ENCODE results near the gene ADK. TPM values are rescaled to one million over a fixed set of nuclear protein-coding genes. Genes with fewer than 3 reads are reported as not detected.

The ADK gene
- total and polyA plus RNA-seq, 2 of the 13 experiments (the other 11 are each of a cell fraction or from before 2014, with no cell fraction given): 48.6 to 79.1 TPM

DNA sequence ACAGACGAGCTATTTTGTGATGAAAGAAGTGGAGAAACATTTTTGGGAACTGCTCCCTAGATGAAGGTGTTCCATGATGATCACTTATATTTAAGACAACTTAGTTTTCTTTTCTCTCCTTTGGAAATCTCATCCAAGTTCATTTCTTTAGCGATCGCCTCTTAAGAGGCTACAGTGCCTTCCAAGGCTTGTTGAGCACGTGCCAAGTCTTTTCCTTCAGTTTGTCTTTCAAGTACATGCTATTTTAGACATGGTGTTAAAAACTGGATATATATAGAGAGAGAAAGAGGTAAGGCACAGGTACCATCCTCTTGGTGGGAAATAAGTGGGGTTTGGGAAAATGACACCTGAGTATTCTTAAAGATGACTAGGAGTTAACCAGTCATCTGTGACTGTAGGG lies 2.7 kb downstream of the ADK start (continued):
- no peak for TF ChIP-seq SOX6 (IDR thresholded peaks at IDR 0.05)
- TF ChIP-seq SOX6 (CRISPR knock-in tag; IDR thresholded peaks at IDR 0.05): no peak
- TF ChIP-seq, protein P1, sequence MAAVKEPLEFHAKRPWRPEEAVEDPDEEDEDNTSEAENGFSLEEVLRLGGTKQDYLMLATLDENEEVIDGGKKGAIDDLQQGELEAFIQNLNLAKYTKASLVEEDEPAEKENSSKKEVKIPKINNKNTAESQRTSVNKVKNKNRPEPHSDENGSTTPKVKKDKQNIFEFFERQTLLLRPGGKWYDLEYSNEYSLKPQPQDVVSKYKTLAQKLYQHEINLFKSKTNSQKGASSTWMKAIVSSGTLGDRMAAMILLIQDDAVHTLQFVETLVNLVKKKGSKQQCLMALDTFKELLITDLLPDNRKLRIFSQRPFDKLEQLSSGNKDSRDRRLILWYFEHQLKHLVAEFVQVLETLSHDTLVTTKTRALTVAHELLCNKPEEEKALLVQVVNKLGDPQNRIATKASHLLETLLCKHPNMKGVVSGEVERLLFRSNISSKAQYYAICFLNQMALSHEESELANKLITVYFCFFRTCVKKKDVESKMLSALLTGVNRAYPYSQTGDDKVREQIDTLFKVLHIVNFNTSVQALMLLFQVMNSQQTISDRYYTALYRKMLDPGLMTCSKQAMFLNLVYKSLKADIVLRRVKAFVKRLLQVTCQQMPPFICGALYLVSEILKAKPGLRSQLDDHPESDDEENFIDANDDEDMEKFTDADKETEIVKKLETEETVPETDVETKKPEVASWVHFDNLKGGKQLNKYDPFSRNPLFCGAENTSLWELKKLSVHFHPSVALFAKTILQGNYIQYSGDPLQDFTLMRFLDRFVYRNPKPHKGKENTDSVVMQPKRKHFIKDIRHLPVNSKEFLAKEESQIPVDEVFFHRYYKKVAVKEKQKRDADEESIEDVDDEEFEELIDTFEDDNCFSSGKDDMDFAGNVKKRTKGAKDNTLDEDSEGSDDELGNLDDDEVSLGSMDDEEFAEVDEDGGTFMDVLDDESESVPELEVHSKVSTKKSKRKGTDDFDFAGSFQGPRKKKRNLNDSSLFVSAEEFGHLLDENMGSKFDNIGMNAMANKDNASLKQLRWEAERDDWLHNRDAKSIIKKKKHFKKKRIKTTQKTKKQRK (IDR thresholded peaks at IDR 0.05; ENCODE audit: low read length): no peak
- TF ChIP-seq ZNF605 (CRISPR knock-in tag; IDR thresholded peaks at IDR 0.05): no peak
- TF ChIP-seq TCF12 (IDR thresholded peaks at IDR 0.05): no peak
- TF ChIP-seq TCF12 (CRISPR knock-in tag; IDR thresholded peaks at IDR 0.05): no peak

DNA sequence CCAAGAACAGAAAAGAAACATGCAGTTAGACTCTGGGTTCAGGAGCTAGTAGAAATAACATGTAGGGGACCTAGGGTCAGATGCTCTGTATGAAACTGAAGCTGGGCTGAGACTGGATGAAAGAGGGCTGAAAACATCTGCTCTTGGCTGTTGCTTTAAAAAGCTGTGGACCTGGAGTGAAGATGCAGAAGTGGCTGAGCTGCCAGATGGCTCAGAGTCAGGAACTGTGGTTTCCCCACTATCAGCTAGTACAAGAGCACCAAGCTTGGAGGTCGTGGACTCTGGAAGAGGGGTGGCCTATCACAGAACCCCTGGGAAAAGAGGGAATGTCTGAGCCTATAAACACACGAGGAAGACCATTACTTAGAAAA lies 5.9 kb downstream of the ADK start:
- ATAC-seq: no peak
- no peak for TF ChIP-seq ZBTB8A (CRISPR knock-in tag; IDR thresholded peaks at IDR 0.05; ENCODE audit: borderline replicate concordance, low read depth)
- no peak for TF ChIP-seq ZNF180 (CRISPR knock-in tag; IDR thresholded peaks at IDR 0.05; ENCODE audit: borderline replicate concordance, low read depth)
- TF ChIP-seq MYC (CRISPR knock-in tag; IDR thresholded peaks at IDR 0.05; ENCODE audit: borderline replicate concordance): no peak
- TF ChIP-seq PAWR (CRISPR knock-in tag; IDR thresholded peaks at IDR 0.05; ENCODE audit: borderline replicate concordance): no peak
- no peak for TF ChIP-seq ZNF382 (CRISPR knock-in tag; IDR thresholded peaks at IDR 0.05; ENCODE audit: borderline replicate concordance)
- no peak for TF ChIP-seq NFE2 (CRISPR knock-in tag; IDR thresholded peaks at IDR 0.05)
- TF ChIP-seq, protein P2, sequence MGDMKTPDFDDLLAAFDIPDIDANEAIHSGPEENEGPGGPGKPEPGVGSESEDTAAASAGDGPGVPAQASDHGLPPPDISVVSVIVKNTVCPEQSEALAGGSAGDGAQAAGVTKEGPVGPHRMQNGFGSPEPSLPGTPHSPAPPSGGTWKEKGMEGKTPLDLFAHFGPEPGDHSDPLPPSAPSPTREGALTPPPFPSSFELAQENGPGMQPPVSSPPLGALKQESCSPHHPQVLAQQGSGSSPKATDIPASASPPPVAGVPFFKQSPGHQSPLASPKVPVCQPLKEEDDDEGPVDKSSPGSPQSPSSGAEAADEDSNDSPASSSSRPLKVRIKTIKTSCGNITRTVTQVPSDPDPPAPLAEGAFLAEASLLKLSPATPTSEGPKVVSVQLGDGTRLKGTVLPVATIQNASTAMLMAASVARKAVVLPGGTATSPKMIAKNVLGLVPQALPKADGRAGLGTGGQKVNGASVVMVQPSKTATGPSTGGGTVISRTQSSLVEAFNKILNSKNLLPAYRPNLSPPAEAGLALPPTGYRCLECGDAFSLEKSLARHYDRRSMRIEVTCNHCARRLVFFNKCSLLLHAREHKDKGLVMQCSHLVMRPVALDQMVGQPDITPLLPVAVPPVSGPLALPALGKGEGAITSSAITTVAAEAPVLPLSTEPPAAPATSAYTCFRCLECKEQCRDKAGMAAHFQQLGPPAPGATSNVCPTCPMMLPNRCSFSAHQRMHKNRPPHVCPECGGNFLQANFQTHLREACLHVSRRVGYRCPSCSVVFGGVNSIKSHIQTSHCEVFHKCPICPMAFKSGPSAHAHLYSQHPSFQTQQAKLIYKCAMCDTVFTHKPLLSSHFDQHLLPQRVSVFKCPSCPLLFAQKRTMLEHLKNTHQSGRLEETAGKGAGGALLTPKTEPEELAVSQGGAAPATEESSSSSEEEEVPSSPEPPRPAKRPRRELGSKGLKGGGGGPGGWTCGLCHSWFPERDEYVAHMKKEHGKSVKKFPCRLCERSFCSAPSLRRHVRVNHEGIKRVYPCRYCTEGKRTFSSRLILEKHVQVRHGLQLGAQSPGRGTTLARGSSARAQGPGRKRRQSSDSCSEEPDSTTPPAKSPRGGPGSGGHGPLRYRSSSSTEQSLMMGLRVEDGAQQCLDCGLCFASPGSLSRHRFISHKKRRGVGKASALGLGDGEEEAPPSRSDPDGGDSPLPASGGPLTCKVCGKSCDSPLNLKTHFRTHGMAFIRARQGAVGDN (CRISPR knock-in tag; IDR thresholded peaks at IDR 0.05): no peak
- TF ChIP-seq ZNF329 (CRISPR knock-in tag; IDR thresholded peaks at IDR 0.05; ENCODE audit: low read depth): no peak

More for the DNA sequence above, 5.9 kb downstream of the ADK start:
- no peaks in the 10 kb centered on the region for H3K9me3 ChIP-seq (ENCODE audit: low read length)
- H3K4me3 ChIP-seq (replicated peaks in 1 of 3; ENCODE audit: insufficient read depth in 1 of 3, low read depth in 2 of 3, low read length in 3 of 3): no peak overlapping the region
- no peak overlapping the region for H3K9ac ChIP-seq (ENCODE audit: insufficient read depth, low read depth, low read length)
- peaks cover 0 to 3% of the 10 kb centered on the region in 2 experiments; a peak in 1 of 5 replicates for H3K36me3 ChIP-seq (replicated peaks in 1 of 2; ENCODE audit: control insufficient read depth in 1 of 2, insufficient read depth in 2 of 2, low read length in 2 of 2)
- DNase-seq (ENCODE audit: low spot score) (no peak), FAIRE-seq (no peak)
- H3K27me3 ChIP-seq (ENCODE audit: control insufficient read depth in 1 of 2, insufficient read depth in 2 of 2, low read length in 2 of 2): no peaks in the 10 kb centered on the region
- H3K4me1 ChIP-seq (ENCODE audit: insufficient read depth, low read length): peaks cover 38% of the 10 kb centered on the region
- intact Hi-C loops (cut with micrococcal nuclease; ENCODE audit: unreplicated experiment): loop anchor here (10.0 kb wide), 1 partner anchor 58 kb away; no protein-coding TSS in a partner anchor
- BruUV-seq (replicated peaks): no TSS peak
- CTCF ChIA-PET (ENCODE audit: low intra/inter-chr PET ratio, low total read pairs): no interaction called here
- 88% methylated on average over 2 of the region's 2 CpGs for WGBS (ENCODE audit: low lambda C conversion rate)
- POLR2A ChIA-PET: interaction anchor here (1.3 to 1.4 kb wide), 2 partner anchors 18 to 20 kb away, joined by 3 to 4 read pairs; no protein-coding TSS in a partner anchor
- in situ Hi-C loops (cut with HindIII; ENCODE audit: extremely low pct_ligation_motif_present, low pct_unique_long_range_greater_than_20kb): no loop called here
- no peaks in the 10 kb centered on the region for H4K20me1 ChIP-seq (ENCODE audit: insufficient read depth, low read length)
- H3K27ac ChIP-seq (ENCODE audit: extremely low read length, insufficient read depth, low read length): no peak overlapping the region
- no peak overlapping the region for H3K4me2 ChIP-seq (ENCODE audit: low read depth, low read length)
- H2AFZ ChIP-seq (ENCODE audit: low read length): no peak overlapping the region
- peaks cover 67% of the 10 kb centered on the region for H3K79me2 ChIP-seq (ENCODE audit: insufficient read depth, low read length)
